Kidney (tissue), 14 donors: ENCODE results near the gene ARMH3. TPM values are rescaled to one million over a fixed set of nuclear protein-coding genes. Genes with fewer than 3 reads are reported as not detected.

Experiments used
- DNase-seq, 5 donors: peaks; one replicate each; pipeline ENCODE4 v3.0.0-alpha.2; 2013 to 2020
- FAIRE-seq: peaks from 2 replicates; lab custom pipeline; 2012; peaks lifted over from hg19 to GRCh38; lab: Jason Lieb, UNC
- H3K27ac ChIP-seq, 2 donors: one replicate each; pipeline ENCODE4 v1.7.0; 2013; ENCODE audit warnings: low read depth in 2 of 2, low read length in 2 of 2, inconsistent platforms in 1 of 2
- H3K27me3 ChIP-seq: one replicate; pipeline ENCODE4 v1.7.1; 2013; ENCODE audit warnings: low read length, inconsistent platforms; ENCODE audit not compliant: control insufficient read depth, insufficient read depth
- H3K36me3 ChIP-seq, 3 donors: one replicate each; pipeline versions ENCODE4 v1.7.0 to v1.7.1; 2013; ENCODE audit warnings: low read length in 3 of 3, control low read depth in 1 of 3, inconsistent platforms in 1 of 3; ENCODE audit not compliant: insufficient read depth in 3 of 3, control insufficient read depth in 2 of 3
- H3K4me1 ChIP-seq, 3 donors: one replicate each; pipeline versions ENCODE4 v1.7.0 to v1.7.1; 2013; ENCODE audit warnings: low read length in 3 of 3, inconsistent platforms in 1 of 3, low read depth in 1 of 3; ENCODE audit not compliant: control insufficient read depth in 2 of 3, insufficient read depth in 2 of 3
- H3K4me3 ChIP-seq, 3 donors: one replicate each; pipeline versions ENCODE4 v1.7.0 to v1.8.1; 2013; ENCODE audit warnings: low read length in 3 of 3, control low read depth in 1 of 3, inconsistent platforms in 1 of 3
- H3K9ac ChIP-seq, 3 donors: one replicate each; pipeline versions ENCODE4 v1.7.0 to v1.7.1; 2013; ENCODE audit warnings: low read length in 3 of 3, control low read depth in 1 of 3, inconsistent platforms in 1 of 3
- H3K9me3 ChIP-seq, 3 donors: one replicate each; pipeline versions ENCODE4 v1.7.0 to v1.7.1; 2013; ENCODE audit warnings: low read length in 3 of 3, control low read depth in 1 of 3, inconsistent platforms in 1 of 3; ENCODE audit not compliant: control insufficient read depth in 2 of 3, insufficient read depth in 1 of 3
- intact Hi-C: fragments of 100-400 bp; cut with DNase I; formaldehyde crosslinking; loops from one replicate; pipeline ENCODE4 v1.11.1; 2022
- polyA plus RNA-seq: library from polyadenylated mRNA; stranded (reverse); fragments of 350-450 nt; fragmentation: Illumina TruSeq; extraction: RNeasy Lipid Tissue Mini Kit (QIAGEN cat#74804); gene quantifications from one replicate; pipeline ENCODE4 v1.2.3, GENCODE V29; 2014; ENCODE audit warnings: low read depth, low replicate concordance; ENCODE audit not compliant: insufficient read depth
- total RNA-seq: library from RNA; stranded (reverse); fragmentation: NEBNext Ultra II Directional; extraction: Animal tissue kit (Norgen Biotek cat#: 25700); gene quantifications from one replicate; pipeline ENCODE4 v1.2.1, GENCODE V29; 2021
- TF ChIP-seq, protein P1 (sequence below): IDR thresholded peaks from 3 replicates; pipeline ENCODE4 v1.5.1; 2012; ENCODE audit warnings: mild to moderate bottlenecking, moderate library complexity, borderline replicate concordance; ENCODE audit not compliant: insufficient read depth; ENCODE audit errors: extremely low read depth
- donor health status: control.
- donor health status: control.
- donor health status: control.
- donor health status: control.
- donor health status: control.
- donor health status: DM: yes; HTN: yes; CAD: no.
- donor health status: Normal renal cell carcinoma (clear cell type).

ARMH3 gene
- total and polyA plus RNA-seq, 2 donors from 2014 or later: 14.0 to 26.1 TPM

GRCh38 chr10:101881036-101881774 is 174.8 kb downstream of the ARMH3 start:
- no peaks in the 10 kb centered on the region for H3K27me3 ChIP-seq

GRCh38 chr10:101880232-101880573 is 175.8 kb downstream of the ARMH3 start:
- H3K27me3 ChIP-seq: no peaks in the 10 kb centered on the region
- TF ChIP-seq, protein P1, sequence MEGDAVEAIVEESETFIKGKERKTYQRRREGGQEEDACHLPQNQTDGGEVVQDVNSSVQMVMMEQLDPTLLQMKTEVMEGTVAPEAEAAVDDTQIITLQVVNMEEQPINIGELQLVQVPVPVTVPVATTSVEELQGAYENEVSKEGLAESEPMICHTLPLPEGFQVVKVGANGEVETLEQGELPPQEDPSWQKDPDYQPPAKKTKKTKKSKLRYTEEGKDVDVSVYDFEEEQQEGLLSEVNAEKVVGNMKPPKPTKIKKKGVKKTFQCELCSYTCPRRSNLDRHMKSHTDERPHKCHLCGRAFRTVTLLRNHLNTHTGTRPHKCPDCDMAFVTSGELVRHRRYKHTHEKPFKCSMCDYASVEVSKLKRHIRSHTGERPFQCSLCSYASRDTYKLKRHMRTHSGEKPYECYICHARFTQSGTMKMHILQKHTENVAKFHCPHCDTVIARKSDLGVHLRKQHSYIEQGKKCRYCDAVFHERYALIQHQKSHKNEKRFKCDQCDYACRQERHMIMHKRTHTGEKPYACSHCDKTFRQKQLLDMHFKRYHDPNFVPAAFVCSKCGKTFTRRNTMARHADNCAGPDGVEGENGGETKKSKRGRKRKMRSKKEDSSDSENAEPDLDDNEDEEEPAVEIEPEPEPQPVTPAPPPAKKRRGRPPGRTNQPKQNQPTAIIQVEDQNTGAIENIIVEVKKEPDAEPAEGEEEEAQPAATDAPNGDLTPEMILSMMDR: no peak
- H3K9ac ChIP-seq: no peak overlapping the region
- H3K9me3 ChIP-seq: no peaks in the 10 kb centered on the region
- intact Hi-C loops: no loop called here
- FAIRE-seq (no peak), DNase-seq (no peak)
- no peaks in the 10 kb centered on the region for H3K4me1 ChIP-seq
- H3K27ac ChIP-seq: no peak overlapping the region
- H3K4me3 ChIP-seq: no peak overlapping the region
- peaks cover 0 to 2% (median 0%) of the 10 kb centered on the region in 3 donors for H3K36me3 ChIP-seq

More at GRCh38 chr10:101881036-101881774, 174.8 kb downstream of the ARMH3 start:
- peaks cover 0 to 2% (median 0%) of the 10 kb centered on the region in 3 donors for H3K36me3 ChIP-seq
- H3K9ac ChIP-seq: no peak overlapping the region
- FAIRE-seq (no peak), DNase-seq (no peak)
- no peaks in the 10 kb centered on the region for H3K4me1 ChIP-seq
- no peak overlapping the region for H3K4me3 ChIP-seq
- intact Hi-C loops: no loop called here
- H3K9me3 ChIP-seq: no peaks in the 10 kb centered on the region
- TF ChIP-seq, protein P1: no peak
- no peak overlapping the region for H3K27ac ChIP-seq

GRCh38 chr10:101879456-101880231 is 176.3 kb downstream of the ARMH3 start:
- no peak for FAIRE-seq
- no peak overlapping the region for H3K9ac ChIP-seq

More at GRCh38 chr10:101879456-101880231, 176.3 kb downstream of the ARMH3 start:
- Histone ChIP-seq H3K4me1 (no peaks in the 10 kb centered on the region), H3K4me3 (no peak overlapping the region), H3K27ac (no peak overlapping the region), H3K36me3 (peaks cover 0 to 2% (median 0%) of the 10 kb centered on the region in 3 donors), H3K9me3 (no peaks in the 10 kb centered on the region), H3K27me3 (no peaks in the 10 kb centered on the region)
- TF ChIP-seq, protein P1: no peak
- no peak for DNase-seq
- intact Hi-C loops: no loop called here
